ENCODE measurements around the gene LTBP3. TPM values are rescaled to one million over a fixed set of nuclear protein-coding genes. Genes with fewer than 3 reads are reported as not detected.

The LTBP3 gene
- polyA plus RNA-seq, 1 of the 3 experiments (the other 2 are of a cell fraction) = 167 TPM

GRCh38 chr11:65586247-65586630, 28.1 kb upstream of the LTBP3 start:
- Histone ChIP-seq H3K4me1 (ENCODE audit: control insufficient read depth in 1 of 2, insufficient read depth in 2 of 2, low read depth in 1 of 2, low read length in 1 of 2) (peaks cover 0 to 7% of the 10 kb centered on the region in 2 experiments; a peak in 1 of 4 replicates), H3K4me2 (no peak overlapping the region), H3K9ac (no peak overlapping the region), H3K9me3 (no peaks in the 10 kb centered on the region), H3F3A (replicated peaks; ENCODE audit: insufficient read depth) (peaks cover 20% of the 10 kb centered on the region), H3K79me2 (ENCODE audit: insufficient read depth) (no peaks in the 10 kb centered on the region), H3K27me3 (ENCODE audit: insufficient read depth) (no peaks in the 10 kb centered on the region), H2AFZ (ENCODE audit: low read depth) (no peak overlapping the region), H3K9me2 (no peaks in the 10 kb centered on the region), H3K36me3 (replicated peaks in 1 of 2; ENCODE audit: control insufficient read depth in 1 of 2, insufficient read depth in 2 of 2, low read length in 1 of 2) (peaks cover 0 to 25% of the 10 kb centered on the region in 2 experiments), H3K4me3 (ENCODE audit: low read depth in 2 of 2, low read length in 1 of 2) (no peak overlapping the region), H4K20me1 (ENCODE audit: insufficient read depth) (0 out of 2 replicates have a peak, but pooled peaks cover 3% of the 10 kb centered on the region), H3K27ac (ENCODE audit: low read depth in 2 of 2, low read length in 1 of 2) (peak overlapping the region in 1 of 2 experiments; percentile 56; a peak in 1 of 4 replicates)
- 93% methylated on average over 3 of the region's 4 CpGs for WGBS (ENCODE audit: low lambda C conversion rate)
- DNase-seq = peak; percentile 25
- CTCF ChIA-PET = interaction anchor here (0.9 to 12.8 kb wide), 5 partner anchors 7 to 45 kb away, joined by 3 to 216 read pairs (median 3); partner anchors contain the start of genes EHBP1L1 and FAM89B
- TF ChIP-seq RAD21 (IDR thresholded peaks at IDR 0.05; ENCODE audit: low read length) = no peak
- no peak for TF ChIP-seq POLR2AphosphoS5 (IDR thresholded peaks at IDR 0.05; ENCODE audit: low read depth, low read length)
- TF ChIP-seq GABPA (IDR thresholded peaks at IDR 0.05; ENCODE audit: low read depth) = no peak
- TF ChIP-seq USF2 (IDR thresholded peaks at IDR 0.05; ENCODE audit: borderline replicate concordance, low read depth, low read length) = no peak
- TF ChIP-seq, protein P1, sequence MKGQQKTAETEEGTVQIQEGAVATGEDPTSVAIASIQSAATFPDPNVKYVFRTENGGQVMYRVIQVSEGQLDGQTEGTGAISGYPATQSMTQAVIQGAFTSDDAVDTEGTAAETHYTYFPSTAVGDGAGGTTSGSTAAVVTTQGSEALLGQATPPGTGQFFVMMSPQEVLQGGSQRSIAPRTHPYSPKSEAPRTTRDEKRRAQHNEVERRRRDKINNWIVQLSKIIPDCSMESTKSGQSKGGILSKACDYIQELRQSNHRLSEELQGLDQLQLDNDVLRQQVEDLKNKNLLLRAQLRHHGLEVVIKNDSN (IDR thresholded peaks at IDR 0.05; ENCODE audit: borderline replicate concordance, low read depth) = no peak
- TF ChIP-seq, protein P2, sequence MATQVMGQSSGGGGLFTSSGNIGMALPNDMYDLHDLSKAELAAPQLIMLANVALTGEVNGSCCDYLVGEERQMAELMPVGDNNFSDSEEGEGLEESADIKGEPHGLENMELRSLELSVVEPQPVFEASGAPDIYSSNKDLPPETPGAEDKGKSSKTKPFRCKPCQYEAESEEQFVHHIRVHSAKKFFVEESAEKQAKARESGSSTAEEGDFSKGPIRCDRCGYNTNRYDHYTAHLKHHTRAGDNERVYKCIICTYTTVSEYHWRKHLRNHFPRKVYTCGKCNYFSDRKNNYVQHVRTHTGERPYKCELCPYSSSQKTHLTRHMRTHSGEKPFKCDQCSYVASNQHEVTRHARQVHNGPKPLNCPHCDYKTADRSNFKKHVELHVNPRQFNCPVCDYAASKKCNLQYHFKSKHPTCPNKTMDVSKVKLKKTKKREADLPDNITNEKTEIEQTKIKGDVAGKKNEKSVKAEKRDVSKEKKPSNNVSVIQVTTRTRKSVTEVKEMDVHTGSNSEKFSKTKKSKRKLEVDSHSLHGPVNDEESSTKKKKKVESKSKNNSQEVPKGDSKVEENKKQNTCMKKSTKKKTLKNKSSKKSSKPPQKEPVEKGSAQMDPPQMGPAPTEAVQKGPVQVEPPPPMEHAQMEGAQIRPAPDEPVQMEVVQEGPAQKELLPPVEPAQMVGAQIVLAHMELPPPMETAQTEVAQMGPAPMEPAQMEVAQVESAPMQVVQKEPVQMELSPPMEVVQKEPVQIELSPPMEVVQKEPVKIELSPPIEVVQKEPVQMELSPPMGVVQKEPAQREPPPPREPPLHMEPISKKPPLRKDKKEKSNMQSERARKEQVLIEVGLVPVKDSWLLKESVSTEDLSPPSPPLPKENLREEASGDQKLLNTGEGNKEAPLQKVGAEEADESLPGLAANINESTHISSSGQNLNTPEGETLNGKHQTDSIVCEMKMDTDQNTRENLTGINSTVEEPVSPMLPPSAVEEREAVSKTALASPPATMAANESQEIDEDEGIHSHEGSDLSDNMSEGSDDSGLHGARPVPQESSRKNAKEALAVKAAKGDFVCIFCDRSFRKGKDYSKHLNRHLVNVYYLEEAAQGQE (IDR thresholded peaks at IDR 0.05; ENCODE audit: low read depth, low read length) = no peak
- no peak for TF ChIP-seq FOXJ3 (CRISPR knock-in tag; IDR thresholded peaks at IDR 0.05)
- TF ChIP-seq, protein P3, sequence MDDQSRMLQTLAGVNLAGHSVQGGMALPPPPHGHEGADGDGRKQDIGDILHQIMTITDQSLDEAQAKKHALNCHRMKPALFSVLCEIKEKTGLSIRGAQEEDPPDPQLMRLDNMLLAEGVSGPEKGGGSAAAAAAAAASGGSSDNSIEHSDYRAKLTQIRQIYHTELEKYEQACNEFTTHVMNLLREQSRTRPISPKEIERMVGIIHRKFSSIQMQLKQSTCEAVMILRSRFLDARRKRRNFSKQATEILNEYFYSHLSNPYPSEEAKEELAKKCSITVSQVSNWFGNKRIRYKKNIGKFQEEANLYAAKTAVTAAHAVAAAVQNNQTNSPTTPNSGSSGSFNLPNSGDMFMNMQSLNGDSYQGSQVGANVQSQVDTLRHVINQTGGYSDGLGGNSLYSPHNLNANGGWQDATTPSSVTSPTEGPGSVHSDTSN (IDR thresholded peaks at IDR 0.05) = no peak
- TF ChIP-seq EP300 (IDR thresholded peaks at IDR 0.05; ENCODE audit: borderline replicate concordance in 1 of 2, low read depth in 1 of 2, low read length in 1 of 2) = no peak
- TF ChIP-seq, protein P4, sequence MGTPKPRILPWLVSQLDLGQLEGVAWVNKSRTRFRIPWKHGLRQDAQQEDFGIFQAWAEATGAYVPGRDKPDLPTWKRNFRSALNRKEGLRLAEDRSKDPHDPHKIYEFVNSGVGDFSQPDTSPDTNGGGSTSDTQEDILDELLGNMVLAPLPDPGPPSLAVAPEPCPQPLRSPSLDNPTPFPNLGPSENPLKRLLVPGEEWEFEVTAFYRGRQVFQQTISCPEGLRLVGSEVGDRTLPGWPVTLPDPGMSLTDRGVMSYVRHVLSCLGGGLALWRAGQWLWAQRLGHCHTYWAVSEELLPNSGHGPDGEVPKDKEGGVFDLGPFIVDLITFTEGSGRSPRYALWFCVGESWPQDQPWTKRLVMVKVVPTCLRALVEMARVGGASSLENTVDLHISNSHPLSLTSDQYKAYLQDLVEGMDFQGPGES (IDR thresholded peaks at IDR 0.05; ENCODE audit: low read depth, low read length) = no peak
- TF ChIP-seq MXI1 (IDR thresholded peaks at IDR 0.05; ENCODE audit: low read depth, low read length) = no peak
- POLR2A ChIA-PET = interaction anchor here (1.1 kb wide), 1 partner anchor 10 kb away, joined by 7 read pairs; the partner anchor contains the start of gene EHBP1L1
